C4-2B (cell line): ENCODE results near the gene MYH15.

Experiments used
- ZFX ChIP-seq: fragments of 450-650 bp; IDR thresholded peaks from 2 replicates; pipeline ENCODE4 v1.6.1; 2017
- TF ChIP-seq, protein P1 (sequence below): fragments of 450-650 bp; conservative IDR thresholded peaks from 2 replicates; pipeline ENCODE4 v1.5.1; 2017; ENCODE audit warnings: mild to moderate bottlenecking

- TF ChIP-seq ZFX = no peak
- TF ChIP-seq, protein P1, sequence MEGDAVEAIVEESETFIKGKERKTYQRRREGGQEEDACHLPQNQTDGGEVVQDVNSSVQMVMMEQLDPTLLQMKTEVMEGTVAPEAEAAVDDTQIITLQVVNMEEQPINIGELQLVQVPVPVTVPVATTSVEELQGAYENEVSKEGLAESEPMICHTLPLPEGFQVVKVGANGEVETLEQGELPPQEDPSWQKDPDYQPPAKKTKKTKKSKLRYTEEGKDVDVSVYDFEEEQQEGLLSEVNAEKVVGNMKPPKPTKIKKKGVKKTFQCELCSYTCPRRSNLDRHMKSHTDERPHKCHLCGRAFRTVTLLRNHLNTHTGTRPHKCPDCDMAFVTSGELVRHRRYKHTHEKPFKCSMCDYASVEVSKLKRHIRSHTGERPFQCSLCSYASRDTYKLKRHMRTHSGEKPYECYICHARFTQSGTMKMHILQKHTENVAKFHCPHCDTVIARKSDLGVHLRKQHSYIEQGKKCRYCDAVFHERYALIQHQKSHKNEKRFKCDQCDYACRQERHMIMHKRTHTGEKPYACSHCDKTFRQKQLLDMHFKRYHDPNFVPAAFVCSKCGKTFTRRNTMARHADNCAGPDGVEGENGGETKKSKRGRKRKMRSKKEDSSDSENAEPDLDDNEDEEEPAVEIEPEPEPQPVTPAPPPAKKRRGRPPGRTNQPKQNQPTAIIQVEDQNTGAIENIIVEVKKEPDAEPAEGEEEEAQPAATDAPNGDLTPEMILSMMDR = no peak
Measured at GRCh38 chr3:108357042-108357441, 153.4 kb downstream of the MYH15 start.
